ENCODE measurements around the gene RPRD1A. TPM values are rescaled to one million over a fixed set of nuclear protein-coding genes. Genes with fewer than 3 reads are reported as not detected.

RPRD1A gene
- total RNA-seq, 1 donor from 2014 or later: 44.7 TPM

DNA sequence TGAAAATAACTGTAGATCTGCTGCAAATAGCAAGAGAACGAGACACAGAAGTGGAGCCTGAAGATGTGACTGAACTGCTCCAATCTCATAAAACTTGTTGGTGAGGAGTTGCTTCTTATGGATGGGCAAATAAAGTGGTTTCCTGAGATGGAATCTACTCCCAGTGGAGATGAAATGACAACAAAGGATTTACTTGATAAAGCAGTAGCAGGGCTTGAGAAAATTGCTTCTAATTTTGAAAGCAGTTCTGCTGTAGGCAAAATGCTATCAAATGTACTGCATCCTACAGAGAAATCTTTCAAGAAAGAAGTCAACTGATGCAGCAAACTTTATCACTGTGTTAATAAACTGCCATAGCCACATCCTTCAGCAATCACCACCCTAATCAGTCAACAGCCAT, 44.0 kb downstream of the RPRD1A start:
- Histone ChIP-seq H3K27ac (no peak overlapping the region), H3K36me3 (peaks cover 0 to 11% of the 10 kb centered on the region in 2 donors), H3K4me1 (no peaks in the 10 kb centered on the region), H3K4me3 (no peak overlapping the region), H3K27me3 (no peaks in the 10 kb centered on the region), H3K9me3 (no peaks in the 10 kb centered on the region)
- TF ChIP-seq POLR2AphosphoS5 (IDR thresholded peaks at IDR 0.05; ENCODE audit: insufficient read depth in 1 of 2, low read depth in 1 of 2) (no peak), POLR2A (IDR thresholded peaks at IDR 0.05) (no peak)
- TF ChIP-seq, protein P1, sequence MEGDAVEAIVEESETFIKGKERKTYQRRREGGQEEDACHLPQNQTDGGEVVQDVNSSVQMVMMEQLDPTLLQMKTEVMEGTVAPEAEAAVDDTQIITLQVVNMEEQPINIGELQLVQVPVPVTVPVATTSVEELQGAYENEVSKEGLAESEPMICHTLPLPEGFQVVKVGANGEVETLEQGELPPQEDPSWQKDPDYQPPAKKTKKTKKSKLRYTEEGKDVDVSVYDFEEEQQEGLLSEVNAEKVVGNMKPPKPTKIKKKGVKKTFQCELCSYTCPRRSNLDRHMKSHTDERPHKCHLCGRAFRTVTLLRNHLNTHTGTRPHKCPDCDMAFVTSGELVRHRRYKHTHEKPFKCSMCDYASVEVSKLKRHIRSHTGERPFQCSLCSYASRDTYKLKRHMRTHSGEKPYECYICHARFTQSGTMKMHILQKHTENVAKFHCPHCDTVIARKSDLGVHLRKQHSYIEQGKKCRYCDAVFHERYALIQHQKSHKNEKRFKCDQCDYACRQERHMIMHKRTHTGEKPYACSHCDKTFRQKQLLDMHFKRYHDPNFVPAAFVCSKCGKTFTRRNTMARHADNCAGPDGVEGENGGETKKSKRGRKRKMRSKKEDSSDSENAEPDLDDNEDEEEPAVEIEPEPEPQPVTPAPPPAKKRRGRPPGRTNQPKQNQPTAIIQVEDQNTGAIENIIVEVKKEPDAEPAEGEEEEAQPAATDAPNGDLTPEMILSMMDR (IDR thresholded peaks at IDR 0.05): no peak
- intact Hi-C loops (cut with DNase I): loop anchor here (10.0 kb wide), 1 partner anchor 261 kb away; no protein-coding TSS in a partner anchor
- no peak for DNase-seq (ENCODE audit: extremely low spot score in 2 of 2)

GRCh38 chr18:36020174-36020711, 47.1 kb downstream of the RPRD1A start:
- intact Hi-C loops (cut with DNase I): loop anchor here (10.0 kb wide), 1 partner anchor 265 kb away; no protein-coding TSS in a partner anchor
- Histone ChIP-seq H3K27me3 (no peaks in the 10 kb centered on the region), H3K27ac (no peak overlapping the region), H3K36me3 (peaks cover 0 to 4% of the 10 kb centered on the region in 2 donors), H3K9me3 (no peaks in the 10 kb centered on the region), H3K4me3 (no peak overlapping the region), H3K4me1 (no peaks in the 10 kb centered on the region)
- no peak for DNase-seq (ENCODE audit: extremely low spot score in 2 of 2)
- TF ChIP-seq POLR2AphosphoS5 (IDR thresholded peaks at IDR 0.05; ENCODE audit: insufficient read depth in 1 of 2, low read depth in 1 of 2): no peak
- TF ChIP-seq, protein P1 (IDR thresholded peaks at IDR 0.05): no peak
- no peak for TF ChIP-seq POLR2A (IDR thresholded peaks at IDR 0.05)

DNA sequence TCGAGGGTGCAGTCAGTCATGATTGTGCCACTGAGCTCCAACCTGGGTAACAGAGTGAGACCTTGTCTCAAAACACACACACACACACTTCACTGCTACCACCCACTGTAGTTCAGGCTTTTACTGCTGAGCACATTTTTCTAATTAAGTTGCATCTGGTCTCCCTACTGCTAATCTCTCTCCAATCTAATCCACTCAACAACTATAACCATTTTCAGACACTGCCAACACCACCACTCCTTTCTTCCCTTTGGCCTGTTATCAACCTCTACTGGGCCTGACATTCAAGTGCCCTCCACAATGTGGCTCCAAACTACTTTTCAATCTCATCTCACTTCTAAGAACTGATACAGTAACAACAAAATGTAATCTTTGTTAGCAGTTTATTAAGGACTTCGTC, 50.1 kb downstream of the RPRD1A start:
- DNase-seq (ENCODE audit: extremely low spot score in 2 of 2): no peak
- Histone ChIP-seq H3K27ac (no peak overlapping the region), H3K4me1 (no peaks in the 10 kb centered on the region), H3K9me3 (no peaks in the 10 kb centered on the region), H3K4me3 (no peak overlapping the region), H3K36me3 (no peaks in the 10 kb centered on the region), H3K27me3 (no peaks in the 10 kb centered on the region)
- no peak for TF ChIP-seq POLR2A (IDR thresholded peaks at IDR 0.05)
- TF ChIP-seq, protein P1 (IDR thresholded peaks at IDR 0.05): no peak
- intact Hi-C loops (cut with DNase I): no loop called here

GRCh38 chr18:36015629-36016028, 51.7 kb downstream of the RPRD1A start:
- no peak for TF ChIP-seq POLR2A (IDR thresholded peaks at IDR 0.05)
- H3K4me1 ChIP-seq: no peaks in the 10 kb centered on the region
- intact Hi-C loops (cut with DNase I): no loop called here
- H3K27ac ChIP-seq: no peak overlapping the region
- H3K4me3 ChIP-seq: no peak overlapping the region
- H3K9me3 ChIP-seq: no peaks in the 10 kb centered on the region
- no peak for DNase-seq (ENCODE audit: extremely low spot score in 2 of 2)
- no peaks in the 10 kb centered on the region for H3K27me3 ChIP-seq
- no peaks in the 10 kb centered on the region for H3K36me3 ChIP-seq

GRCh38 chr18:36012891-36013290, 54.5 kb downstream of the RPRD1A start:
- H3K27me3 ChIP-seq: no peaks in the 10 kb centered on the region
- intact Hi-C loops (cut with DNase I): no loop called here
- H3K27ac ChIP-seq: no peak overlapping the region
- DNase-seq (ENCODE audit: extremely low spot score in 2 of 2): no peak
- no peak overlapping the region for H3K4me3 ChIP-seq
- TF ChIP-seq, protein P1 (IDR thresholded peaks at IDR 0.05): no peak
- no peaks in the 10 kb centered on the region for H3K36me3 ChIP-seq
- no peaks in the 10 kb centered on the region for H3K9me3 ChIP-seq
- no peaks in the 10 kb centered on the region for H3K4me1 ChIP-seq

Data from vagina (tissue), 2 donors.